Neuronal stem cell (in vitro differentiated cells): ENCODE measurements around the gene MBD3L3.

Experiments used
- DNase-seq: peaks from one replicate; pipeline ENCODE4 v3.0.0-alpha.2; 2013; ENCODE audit warnings: low spot score
- H2AFZ ChIP-seq: one replicate; pipeline ENCODE4 v1.6.1; 2013; ENCODE audit warnings: mild to moderate bottlenecking, low read length, inconsistent platforms
- H2AK5ac ChIP-seq: 2 replicates; pipeline ENCODE4 v1.6.1; 2013; ENCODE audit warnings: low read depth, mild to moderate bottlenecking, inconsistent platforms, low read length, moderate library complexity, mixed read lengths
- H2BK120ac ChIP-seq: 2 replicates; pipeline ENCODE4 v1.6.1; 2013; ENCODE audit warnings: low read depth, mild to moderate bottlenecking, inconsistent platforms, low read length, moderate library complexity, mixed read lengths
- H2BK12ac ChIP-seq: one replicate; pipeline ENCODE4 v1.6.1; 2013; ENCODE audit warnings: low read length, inconsistent platforms
- H2BK15ac ChIP-seq: 2 replicates; pipeline ENCODE4 v1.6.1; 2013; ENCODE audit warnings: mild to moderate bottlenecking, low read length, inconsistent platforms, mixed read lengths
- H2BK5ac ChIP-seq: one replicate; pipeline ENCODE4 v1.6.1; 2013; ENCODE audit warnings: inconsistent platforms, mild to moderate bottlenecking, low read length, moderate library complexity
- H3K14ac ChIP-seq: one replicate; pipeline ENCODE4 v1.6.1; 2013; ENCODE audit warnings: low read length, inconsistent platforms
- H3K18ac ChIP-seq: 2 replicates; pipeline ENCODE4 v1.6.1; 2013; ENCODE audit warnings: low read length, inconsistent platforms
- H3K23ac ChIP-seq: 2 replicates; pipeline ENCODE4 v1.6.1; 2013; ENCODE audit warnings: low read depth, mild to moderate bottlenecking, mixed read lengths, low read length, inconsistent platforms; ENCODE audit not compliant: poor library complexity
- H3K27ac ChIP-seq: replicated peaks from 3 replicates; pipeline ENCODE4 v1.5.1; 2013; ENCODE audit warnings: low read length, inconsistent platforms
- H3K27me3 ChIP-seq, 3 experiments: 2 replicates each; pipeline ENCODE4 v1.6.1; 2013; ENCODE audit warnings: low read length in 3 of 3, mild to moderate bottlenecking in 2 of 3, inconsistent platforms in 1 of 3, low read depth in 1 of 3, mixed read lengths in 1 of 3, moderate library complexity in 1 of 3; ENCODE audit not compliant: control insufficient read depth in 3 of 3, insufficient read depth in 3 of 3
- H3K36me3 ChIP-seq, 2 donors: replicated peaks in 1 of 2; 2 replicates each; pipeline ENCODE4 v1.6.1; 2013; ENCODE audit warnings: low read length in 2 of 2; ENCODE audit not compliant: control insufficient read depth in 2 of 2, insufficient read depth in 2 of 2
- H3K4ac ChIP-seq: 2 replicates; pipeline ENCODE4 v1.6.1; 2013; ENCODE audit warnings: inconsistent platforms, mild to moderate bottlenecking, low read length, moderate library complexity
- H3K4me1 ChIP-seq, 2 donors: 1 replicate in 1 of 2; 2 replicates in 1 of 2; pipeline ENCODE4 v1.6.1; 2013; ENCODE audit warnings: low read length in 2 of 2, low read depth in 1 of 2; ENCODE audit not compliant: control insufficient read depth in 2 of 2, insufficient read depth in 1 of 2
- H3K4me2 ChIP-seq: one replicate; pipeline ENCODE4 v1.6.1; 2013; ENCODE audit warnings: mild to moderate bottlenecking, low read length, inconsistent platforms; ENCODE audit not compliant: insufficient read depth, poor library complexity, severe bottlenecking
- H3K4me3 ChIP-seq, 2 donors: 2 replicates each; pipeline ENCODE4 v1.5.1; 2013; ENCODE audit warnings: low read length in 2 of 2, mild to moderate bottlenecking in 2 of 2, inconsistent platforms in 1 of 2, moderate library complexity in 1 of 2
- H3K79me1 ChIP-seq: one replicate; pipeline ENCODE4 v1.6.1; 2013; ENCODE audit warnings: low read depth, mild to moderate bottlenecking, inconsistent platforms, low read length, moderate library complexity
- H3K9ac ChIP-seq: one replicate; pipeline ENCODE4 v1.6.1; 2013; ENCODE audit warnings: mild to moderate bottlenecking, low read depth, low read length, inconsistent platforms; ENCODE audit not compliant: poor library complexity
- H3K9me3 ChIP-seq, 2 donors: replicated peaks in 1 of 2; 2 replicates each; pipeline versions ENCODE3 to v1.6.1; 2013; ENCODE audit warnings: low read length in 2 of 2, mild to moderate bottlenecking in 2 of 2, inconsistent platforms in 1 of 2, low read depth in 1 of 2, mixed read lengths in 1 of 2, moderate library complexity in 1 of 2; ENCODE audit not compliant: control insufficient read depth in 2 of 2, insufficient read depth in 1 of 2
- H4K8ac ChIP-seq: one replicate; pipeline ENCODE4 v1.6.1; 2013; ENCODE audit warnings: low read depth, mild to moderate bottlenecking, inconsistent platforms, low read length, moderate library complexity
- H4K91ac ChIP-seq: one replicate; pipeline ENCODE4 v1.6.1; 2013; ENCODE audit warnings: low read length, low read depth, mild to moderate bottlenecking, inconsistent platforms; ENCODE audit not compliant: poor library complexity
- WGBS, 2 donors: extraction: QIAGEN DNeasy Blood & Tissue Kit; methylation state at CpG; one replicate each; pipeline ENCODE4 v1.1.7; 2013; ENCODE audit warnings: missing lambda C conversion rate in 2 of 2, mixed read lengths in 1 of 2; ENCODE audit not compliant: insufficient read length in 2 of 2, insufficient replicate concordance in 1 of 2; ENCODE audit errors: extremely low coverage in 2 of 2; 5-methylcytosine and 5-hydroxymethylcytosine counted together

The MBD3L3 gene

DNA sequence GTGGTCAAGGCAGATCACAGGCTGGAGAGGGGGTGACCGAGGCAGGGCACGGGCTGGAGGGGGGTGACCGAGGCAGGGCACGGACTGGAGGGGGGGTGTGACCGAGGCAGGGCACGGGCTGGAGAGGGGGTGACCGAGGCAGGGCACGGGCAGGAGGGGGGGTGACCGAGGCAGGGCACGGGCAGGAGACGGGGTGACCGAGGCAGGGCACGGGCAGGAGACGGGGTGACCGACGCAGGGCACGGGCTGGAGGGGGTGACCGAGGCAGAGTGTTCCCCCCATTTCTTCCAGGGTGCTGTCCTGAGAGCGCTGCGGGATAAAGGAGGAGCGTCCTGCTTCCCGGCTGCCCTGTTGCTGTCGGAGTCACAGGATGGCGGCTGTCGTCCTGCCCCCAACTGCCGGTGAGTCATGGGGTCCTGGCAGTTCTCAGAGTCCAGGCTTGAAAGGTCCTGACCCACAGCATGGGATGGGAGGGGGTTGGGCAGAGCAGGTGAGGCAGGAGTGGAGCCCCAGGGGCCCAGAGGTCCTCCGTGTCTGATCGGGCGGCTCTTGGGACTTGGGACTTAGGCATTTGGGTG, 16.3 kb upstream of the MBD3L3 start:
- Histone ChIP-seq H3K27ac (no peak overlapping the region), H3K4me3 (no peak overlapping the region), H3K14ac (no peak overlapping the region), H3K36me3 (peaks cover 45 to 90% of the 10 kb centered on the region in 2 donors), H4K91ac (no peak overlapping the region), H3K23ac (no peak overlapping the region), H2BK12ac (no peak overlapping the region), H2BK15ac (no peak overlapping the region), H2AFZ (no peak overlapping the region), H3K4ac (no peak overlapping the region), H4K8ac (no peak overlapping the region), H3K4me1 (peaks cover 0 to 4% of the 10 kb centered on the region in 2 donors), H3K4me2 (no peak overlapping the region), H3K27me3 (no peaks in the 10 kb centered on the region), H2AK5ac (no peak overlapping the region), H3K9me3 (peaks cover 16 to 49% of the 10 kb centered on the region in 2 donors), H3K18ac (no peak overlapping the region), H3K9ac (no peak overlapping the region), H3K79me1 (peaks cover 2% of the 10 kb centered on the region), H2BK5ac (no peak overlapping the region), H2BK120ac (no peak overlapping the region)
- no CpG with 5 or more reads among the region's 29 CpGs for WGBS, 2 donors
- DNase-seq, result no peak

DNA sequence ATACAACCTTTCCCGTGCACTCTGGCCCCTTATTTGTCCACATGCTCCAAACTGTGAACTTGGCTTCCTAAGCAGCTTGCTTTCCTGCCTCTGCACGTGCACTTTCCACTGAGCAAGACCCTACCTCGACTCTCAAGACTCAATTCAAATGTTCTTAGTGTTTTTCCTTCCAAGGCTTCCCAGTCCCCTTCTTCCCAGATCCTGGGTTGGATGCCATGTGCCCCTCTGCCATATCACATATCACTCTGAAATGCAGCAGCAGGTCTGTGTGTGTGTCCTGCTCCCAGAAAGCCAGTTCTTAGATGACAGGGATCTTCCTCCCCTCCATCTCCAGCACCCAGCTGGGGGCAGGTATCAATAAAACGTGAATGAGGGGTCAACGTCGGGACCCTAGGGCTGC, 14.1 kb upstream of the MBD3L3 start:
- Histone ChIP-seq H4K8ac (no peak overlapping the region), H3K79me1 (peaks cover 3% of the 10 kb centered on the region), H3K4me3 (no peak overlapping the region), H3K14ac (no peak overlapping the region), H3K23ac (no peak overlapping the region), H2BK15ac (no peak overlapping the region), H3K27ac (no peak overlapping the region), H3K18ac (no peak overlapping the region), H3K9me3 (peaks cover 9 to 29% of the 10 kb centered on the region in 2 donors), H2AFZ (no peak overlapping the region), H3K4me1 (peaks cover 0 to 6% of the 10 kb centered on the region in 2 donors), H3K4ac (no peak overlapping the region), H3K9ac (no peak overlapping the region), H2AK5ac (no peak overlapping the region), H2BK5ac (no peak overlapping the region), H3K27me3 (no peaks in the 10 kb centered on the region), H2BK120ac (no peak overlapping the region), H3K4me2 (no peak overlapping the region), H2BK12ac (no peak overlapping the region), H4K91ac (no peak overlapping the region), H3K36me3 (peaks cover 39 to 69% of the 10 kb centered on the region in 2 donors)
- 100% methylated on average over 1 of the region's 6 CpGs for WGBS, 2 donors
- no peak for DNase-seq

GRCh38 chr19:7069904-7070226, 11.4 kb upstream of the MBD3L3 start:
- H2BK5ac ChIP-seq, result peak overlapping the region; percentile 54
- H2AFZ ChIP-seq, result peak overlapping the region; percentile 99
- peak overlapping the region; percentile 74 for H3K4me2 ChIP-seq
- peak overlapping the region; percentile 89 for H3K9ac ChIP-seq
- peak overlapping the region; percentile 88 for H3K18ac ChIP-seq
- no peak overlapping the region for H3K4ac ChIP-seq
- no peak overlapping the region for H3K27ac ChIP-seq
- H3K4me3 ChIP-seq, result peak overlapping the region; percentile 86 to 96
- no peaks in the 10 kb centered on the region for H3K27me3 ChIP-seq
- no peak overlapping the region for H2AK5ac ChIP-seq
- no peak overlapping the region for H2BK120ac ChIP-seq
- H4K91ac ChIP-seq, result no peak overlapping the region
- peaks cover 3% of the 10 kb centered on the region for H3K79me1 ChIP-seq
- peaks cover 15 to 42% of the 10 kb centered on the region in 2 donors for H3K36me3 ChIP-seq
- H4K8ac ChIP-seq, result no peak overlapping the region
- no CpG with 5 or more reads among the region's 12 CpGs for WGBS, 2 donors
- H3K14ac ChIP-seq, result no peak overlapping the region
- H2BK15ac ChIP-seq, result no peak overlapping the region
- no peak overlapping the region for H2BK12ac ChIP-seq
- H3K9me3 ChIP-seq, result peaks cover 0 to 14% of the 10 kb centered on the region in 2 donors
- H3K4me1 ChIP-seq, result peaks cover 0 to 6% of the 10 kb centered on the region in 2 donors
- peak; percentile 17 for DNase-seq
- peak overlapping the region; percentile 46 for H3K23ac ChIP-seq

GRCh38 chr19:7069042-7069903, 10.8 kb upstream of the MBD3L3 start, which contains the start of gene ZNF557:
ZNF557 (plus strand) TSS chr19:7069703; CDS start chr19:7075075, 5,372 bp downstream.
- DNase-seq, result peak; percentile 94
- H3K4ac ChIP-seq, result no peak within 1 kb of the TSS
- H2AFZ ChIP-seq, result peak within 1 kb of the TSS; percentile 99

More at GRCh38 chr19:7069042-7069903, 10.8 kb upstream of the MBD3L3 start, which contains the start of gene ZNF557:
- Histone ChIP-seq H2BK5ac (peak within 1 kb of the TSS; percentile 54), H3K14ac (no peak within 1 kb of the TSS), H2BK15ac (no peak within 1 kb of the TSS), H3K4me3 (peak within 1 kb of the TSS; percentile 86 to 96), H3K9ac (peak within 1 kb of the TSS; percentile 89), H3K27me3 (no peaks in the 10 kb centered on the region), H3K79me1 (peaks cover 2% of the 10 kb centered on the region), H3K4me2 (peak within 1 kb of the TSS; percentile 74), H3K27ac (no peak within 1 kb of the TSS), H2BK120ac (no peak within 1 kb of the TSS), H4K91ac (no peak within 1 kb of the TSS), H2BK12ac (no peak within 1 kb of the TSS), H3K9me3 (peaks cover 0 to 14% of the 10 kb centered on the region in 2 donors), H3K4me1 (peaks cover 0 to 6% of the 10 kb centered on the region in 2 donors), H3K18ac (peak within 1 kb of the TSS; percentile 88), H2AK5ac (no peak within 1 kb of the TSS), H3K23ac (peak within 1 kb of the TSS; percentile 46), H4K8ac (no peak within 1 kb of the TSS), H3K36me3 (peaks cover 12 to 36% of the 10 kb centered on the region in 2 donors)
- no CpG with 5 or more reads among the region's 56 CpGs for WGBS, 2 donors
